Astrocyte (in vitro differentiated cells and primary cell): ENCODE data around the gene TMEM271. TPM values are rescaled to one million over a fixed set of nuclear protein-coding genes. Genes with fewer than 3 reads are reported as not detected.
"Not testable (repeated sequence)": the region's sequence is repeated elsewhere in the genome, so short reads cannot be mapped to it uniquely, and the experiment has no call there.

Source experiments
- DNase-seq: peaks from one replicate; pipeline ENCODE4 v3.0.0-alpha.2; 2010; ENCODE audit warnings: low read depth
- FAIRE-seq: peaks from 2 replicates; lab custom pipeline; 2011; peaks lifted over from hg19 to GRCh38; lab: Jason Lieb, UNC
- H2AFZ ChIP-seq: 2 replicates; pipeline ENCODE4 v1.6.0; 2012; ENCODE audit warnings: low read depth, low read length, inconsistent platforms
- H3K27ac ChIP-seq: 2 replicates; pipeline ENCODE4 v1.5.1; 2011; ENCODE audit warnings: low read depth, low read length, inconsistent platforms
- H3K27me3 ChIP-seq: 2 replicates; pipeline ENCODE4 v1.6.0; 2011; ENCODE audit warnings: low read length, inconsistent platforms; ENCODE audit not compliant: insufficient read depth
- H3K36me3 ChIP-seq: 2 replicates; pipeline ENCODE4 v1.5.1; 2011; ENCODE audit warnings: low read length, inconsistent platforms; ENCODE audit not compliant: insufficient read depth
- H3K4me1 ChIP-seq: 2 replicates; pipeline ENCODE4 v1.5.1; 2011; ENCODE audit warnings: low read length, inconsistent platforms; ENCODE audit not compliant: insufficient read depth
- H3K4me2 ChIP-seq: 2 replicates; pipeline ENCODE4 v1.6.0; 2012; ENCODE audit warnings: low read length, inconsistent platforms
- H3K4me3 ChIP-seq: 2 replicates; pipeline ENCODE4 v1.5.1; 2011; ENCODE audit warnings: low read depth, mild to moderate bottlenecking, low read length, inconsistent platforms; ENCODE audit not compliant: insufficient read depth
- H3K79me2 ChIP-seq: 2 replicates; pipeline ENCODE4 v1.6.0; 2012; ENCODE audit warnings: mild to moderate bottlenecking, low read length, inconsistent platforms; ENCODE audit not compliant: insufficient read depth
- H3K9ac ChIP-seq: 2 replicates; pipeline ENCODE4 v1.6.0; 2012; ENCODE audit warnings: mild to moderate bottlenecking, low read length, inconsistent platforms
- H3K9me3 ChIP-seq: 2 replicates; pipeline ENCODE4 v1.5.1; 2012; ENCODE audit warnings: low read depth, mild to moderate bottlenecking, low read length, inconsistent platforms; ENCODE audit not compliant: insufficient read depth
- H4K20me1 ChIP-seq: 2 replicates; pipeline ENCODE4 v1.6.0; 2012; ENCODE audit warnings: low read length, inconsistent platforms; ENCODE audit not compliant: insufficient read depth
- H3K27ac Mint-ChIP-seq: one replicate; pipeline ENCODE4 v1.8.0; 2021; ENCODE audit warnings: mild to moderate bottlenecking, mixed read lengths; ENCODE audit not compliant: unreplicated experiment
- H3K27me3 Mint-ChIP-seq: one replicate; pipeline ENCODE4 v1.8.0; 2021; ENCODE audit warnings: low read depth, mixed read lengths; ENCODE audit not compliant: unreplicated experiment
- H3K36me3 Mint-ChIP-seq: one replicate; pipeline ENCODE4 v1.8.0; 2021; ENCODE audit warnings: low read depth, mixed read lengths; ENCODE audit not compliant: unreplicated experiment
- H3K4me1 Mint-ChIP-seq: one replicate; pipeline ENCODE4 v1.8.0; 2021; ENCODE audit warnings: low read depth, mixed read lengths; ENCODE audit not compliant: unreplicated experiment
- H3K4me3 Mint-ChIP-seq: one replicate; pipeline ENCODE4 v1.8.0; 2021; ENCODE audit warnings: mild to moderate bottlenecking, moderate library complexity, mixed read lengths; ENCODE audit not compliant: unreplicated experiment
- H3K9me3 Mint-ChIP-seq: one replicate; pipeline ENCODE4 v1.8.0; 2021; ENCODE audit warnings: mild to moderate bottlenecking, mixed read lengths; ENCODE audit not compliant: unreplicated experiment
- EZH2 ChIP-seq: IDR thresholded peaks from 2 replicates; pipeline ENCODE4 v1.6.1; 2012; ENCODE audit warnings: mild to moderate bottlenecking, low read length, inconsistent platforms; ENCODE audit not compliant: insufficient read depth
- total RNA-seq: library from RNA; stranded (reverse); gene quantifications from 2 replicates; pipeline ENCODE4 v1.2.1, GENCODE V29; 2021
- TF ChIP-seq, protein P1 (sequence below): IDR thresholded peaks from 2 replicates; pipeline ENCODE4 v1.5.1; 2011; ENCODE audit warnings: low read depth, mild to moderate bottlenecking, inconsistent platforms, low read length, moderate library complexity; ENCODE audit not compliant: insufficient read depth

TMEM271 gene
- total RNA-seq, 1 donor from 2014 or later = 4.4 TPM

DNA sequence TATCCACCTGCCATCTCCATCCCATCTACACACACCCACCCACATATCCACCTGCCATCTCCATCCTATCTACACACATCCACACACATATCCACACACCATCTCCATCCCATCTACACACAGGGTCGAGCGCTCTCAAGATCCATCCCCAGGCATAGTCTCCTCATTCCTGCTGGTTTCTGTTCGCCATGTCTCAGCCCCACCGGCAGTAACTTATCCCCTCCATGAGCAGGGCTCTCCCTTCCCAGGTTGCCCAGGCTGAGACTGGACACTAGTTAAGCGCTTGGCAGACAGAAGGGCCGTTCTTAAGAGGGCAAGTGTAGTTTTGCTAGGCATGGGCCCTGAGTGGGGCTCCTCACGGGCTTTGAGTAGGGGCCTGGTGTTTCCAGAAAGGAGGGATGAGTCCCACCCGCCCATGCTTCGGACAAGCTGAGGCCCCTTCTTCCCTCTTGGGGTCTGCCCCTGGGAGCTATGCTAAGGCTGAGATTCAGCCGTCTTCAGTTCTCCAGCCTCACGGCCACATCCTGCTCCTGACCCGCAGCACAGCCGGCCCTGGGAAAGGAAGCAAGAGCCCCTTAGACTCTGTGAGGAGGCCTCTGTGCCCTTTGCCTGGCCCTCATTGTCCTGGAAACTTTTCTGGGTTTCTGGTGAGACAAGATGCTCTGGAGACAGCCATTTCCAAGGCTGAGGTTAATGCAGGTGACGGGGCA is 20.4 kb downstream of the TMEM271 start:
- no peaks in the 10 kb centered on the region for H3K4me1 Mint-ChIP-seq
- Histone ChIP-seq H3K79me2 (no peaks in the 10 kb centered on the region), H3K4me3 (no peak overlapping the region), H3K4me1 (no peaks in the 10 kb centered on the region), H3K9me3 (peaks cover 6% of the 10 kb centered on the region), H3K36me3 (no peaks in the 10 kb centered on the region), H4K20me1 (no peaks in the 10 kb centered on the region), H3K4me2 (no peak overlapping the region), H3K9ac (no peak overlapping the region), H3K27me3 (no peaks in the 10 kb centered on the region), H3K27ac (no peak overlapping the region), H2AFZ (no peak overlapping the region)
- H3K4me3 Mint-ChIP-seq = no peak overlapping the region
- no peak for FAIRE-seq
- peaks cover 46% of the 10 kb centered on the region for H3K27me3 Mint-ChIP-seq
- peaks cover 7% of the 10 kb centered on the region for H3K9me3 Mint-ChIP-seq
- H3K27ac Mint-ChIP-seq = no peak overlapping the region
- no peak for TF ChIP-seq EZH2
- TF ChIP-seq, protein P1, sequence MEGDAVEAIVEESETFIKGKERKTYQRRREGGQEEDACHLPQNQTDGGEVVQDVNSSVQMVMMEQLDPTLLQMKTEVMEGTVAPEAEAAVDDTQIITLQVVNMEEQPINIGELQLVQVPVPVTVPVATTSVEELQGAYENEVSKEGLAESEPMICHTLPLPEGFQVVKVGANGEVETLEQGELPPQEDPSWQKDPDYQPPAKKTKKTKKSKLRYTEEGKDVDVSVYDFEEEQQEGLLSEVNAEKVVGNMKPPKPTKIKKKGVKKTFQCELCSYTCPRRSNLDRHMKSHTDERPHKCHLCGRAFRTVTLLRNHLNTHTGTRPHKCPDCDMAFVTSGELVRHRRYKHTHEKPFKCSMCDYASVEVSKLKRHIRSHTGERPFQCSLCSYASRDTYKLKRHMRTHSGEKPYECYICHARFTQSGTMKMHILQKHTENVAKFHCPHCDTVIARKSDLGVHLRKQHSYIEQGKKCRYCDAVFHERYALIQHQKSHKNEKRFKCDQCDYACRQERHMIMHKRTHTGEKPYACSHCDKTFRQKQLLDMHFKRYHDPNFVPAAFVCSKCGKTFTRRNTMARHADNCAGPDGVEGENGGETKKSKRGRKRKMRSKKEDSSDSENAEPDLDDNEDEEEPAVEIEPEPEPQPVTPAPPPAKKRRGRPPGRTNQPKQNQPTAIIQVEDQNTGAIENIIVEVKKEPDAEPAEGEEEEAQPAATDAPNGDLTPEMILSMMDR = no peak
- no peak for DNase-seq
- no peaks in the 10 kb centered on the region for H3K36me3 Mint-ChIP-seq

DNA sequence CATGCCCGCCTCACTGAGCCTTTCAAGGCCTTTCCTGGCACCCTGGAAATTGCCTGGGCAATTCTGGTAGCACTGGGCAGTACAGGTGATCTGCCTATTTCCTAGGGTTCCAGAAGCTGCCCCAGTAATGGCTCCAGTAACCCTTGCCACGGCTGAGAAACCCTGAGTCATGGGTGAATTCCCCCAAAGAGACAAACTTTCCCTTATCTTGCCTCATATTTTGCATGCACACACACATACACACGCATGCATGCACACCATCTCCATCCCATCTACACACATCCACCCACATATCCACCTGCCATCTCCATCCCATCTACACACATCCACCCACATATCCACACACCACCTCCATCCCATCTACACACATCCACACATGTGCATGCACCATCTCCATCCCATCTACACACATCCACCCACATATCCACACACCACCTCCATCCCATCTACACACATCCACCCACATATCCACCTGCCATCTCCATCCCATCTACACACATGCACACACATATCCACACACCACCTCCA is 21.2 kb downstream of the TMEM271 start:
- H4K20me1 ChIP-seq, H3K9me3 ChIP-seq, H3K9me3 Mint-ChIP-seq, H3K27ac ChIP-seq, FAIRE-seq, H2AFZ ChIP-seq, H3K36me3 ChIP-seq, H3K4me2 ChIP-seq, H3K4me3 Mint-ChIP-seq, H3K4me3 ChIP-seq, H3K27ac Mint-ChIP-seq, H3K9ac ChIP-seq, DNase-seq, H3K79me2 ChIP-seq, H3K27me3 ChIP-seq, H3K4me1 Mint-ChIP-seq, H3K4me1 ChIP-seq, H3K36me3 Mint-ChIP-seq: not testable (repeated sequence)
- peaks cover 39% of the 10 kb centered on the region for H3K27me3 Mint-ChIP-seq

DNA sequence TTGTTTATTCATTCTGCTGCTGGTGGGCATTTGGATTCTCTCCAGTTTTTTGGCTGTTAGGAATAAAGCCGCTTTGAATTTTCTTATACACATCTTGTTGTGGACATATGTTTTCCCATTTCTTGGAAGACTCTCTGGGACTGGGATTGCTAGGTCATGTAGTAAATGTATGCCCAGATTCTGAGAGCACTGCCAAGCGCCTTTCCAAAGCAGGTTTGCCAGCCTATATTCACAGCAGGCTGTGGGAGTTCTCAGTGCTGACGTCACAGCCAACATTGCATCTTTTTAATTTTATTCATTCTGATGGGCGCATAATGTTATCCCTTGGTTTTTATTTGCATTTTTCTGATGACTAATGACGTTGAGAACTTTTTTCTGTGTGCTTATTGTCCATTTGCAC is 24.1 kb downstream of the TMEM271 start:
- peaks cover 6% of the 10 kb centered on the region for H3K9me3 ChIP-seq
- no peaks in the 10 kb centered on the region for H3K79me2 ChIP-seq
- H3K9ac ChIP-seq = no peak overlapping the region
- TF ChIP-seq, protein P1 = no peak
- no peak for TF ChIP-seq EZH2
- Mint-ChIP-seq H3K4me3 (no peak overlapping the region), H3K9me3 (peaks cover 7% of the 10 kb centered on the region), H3K36me3 (no peaks in the 10 kb centered on the region), H3K27me3 (peaks cover 23% of the 10 kb centered on the region), H3K27ac (no peak overlapping the region), H3K4me1 (no peaks in the 10 kb centered on the region)
- H3K27me3 ChIP-seq = no peaks in the 10 kb centered on the region
- H4K20me1 ChIP-seq = no peaks in the 10 kb centered on the region
- H3K36me3 ChIP-seq = no peaks in the 10 kb centered on the region
- no peaks in the 10 kb centered on the region for H3K4me1 ChIP-seq
- H3K4me2 ChIP-seq = no peak overlapping the region
- no peak overlapping the region for H3K4me3 ChIP-seq
- no peak for DNase-seq
- no peak for FAIRE-seq
- no peak overlapping the region for H2AFZ ChIP-seq
- H3K27ac ChIP-seq = no peak overlapping the region

DNA sequence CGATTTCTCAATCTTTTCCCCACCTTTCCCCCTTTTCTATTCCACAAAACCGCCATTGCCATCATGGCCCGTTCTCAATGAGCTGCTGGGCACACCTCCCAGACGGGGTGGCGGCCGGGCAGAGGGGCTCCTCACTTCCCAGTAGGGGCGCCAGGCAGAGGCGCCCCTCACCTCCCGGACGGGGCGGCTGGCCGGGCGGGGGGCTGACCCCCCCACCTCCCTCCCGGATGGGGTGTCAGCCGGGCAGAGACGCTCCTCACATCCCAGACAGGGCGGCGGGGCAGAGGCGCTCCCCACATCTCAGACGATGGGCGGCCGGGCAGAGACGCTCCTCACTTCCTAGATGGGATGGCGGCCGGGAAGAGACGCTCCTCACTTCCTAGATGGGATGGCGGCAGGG is 25.8 kb downstream of the TMEM271 start:
- H3K27ac ChIP-seq, H3K27me3 ChIP-seq, H3K4me1 Mint-ChIP-seq, H3K27ac Mint-ChIP-seq, H4K20me1 ChIP-seq, H3K79me2 ChIP-seq, H3K9me3 ChIP-seq, H3K4me2 ChIP-seq, FAIRE-seq, H3K4me3 Mint-ChIP-seq, H2AFZ ChIP-seq, H3K9ac ChIP-seq, H3K4me3 ChIP-seq, DNase-seq, H3K36me3 Mint-ChIP-seq, H3K4me1 ChIP-seq, H3K36me3 ChIP-seq: not testable (repeated sequence)
- Mint-ChIP-seq H3K9me3 (peaks cover 12% of the 10 kb centered on the region), H3K27me3 (peaks cover 24% of the 10 kb centered on the region)
